HEK293 (cell line): ENCODE data around the gene SECTM1.

ENCODE experiments used
- AEBP2 ChIP-seq: fragments of 450-650 bp; formaldehyde crosslinking; IDR thresholded peaks from 2 replicates; pipeline ENCODE4 v1.5.1; 2016; ENCODE audit warnings: missing biosample characterization, missing genetic modification characterization, borderline replicate concordance
- KLF7 ChIP-seq: fragments of 450-650 bp; formaldehyde crosslinking; IDR thresholded peaks from 2 replicates; pipeline ENCODE4 v1.5.1; 2016; ENCODE audit warnings: missing biosample characterization, missing genetic modification characterization, borderline replicate concordance
- SP2 ChIP-seq: fragments of 450-650 bp; formaldehyde crosslinking; IDR thresholded peaks from 2 replicates; pipeline ENCODE4 v1.5.1; 2016; ENCODE audit warnings: missing biosample characterization, missing genetic modification characterization
- SP3 ChIP-seq: fragments of 450-650 bp; formaldehyde crosslinking; IDR thresholded peaks from 2 replicates; pipeline ENCODE4 v1.5.1; 2016; ENCODE audit warnings: missing biosample characterization, missing genetic modification characterization
- YY1 ChIP-seq: fragments of 450-650 bp; formaldehyde crosslinking; IDR thresholded peaks from 2 replicates; pipeline ENCODE4 v1.5.1; 2018; ENCODE audit warnings: missing biosample characterization, missing genetic modification characterization
- ZBTB1 ChIP-seq: fragments of 450-650 bp; formaldehyde crosslinking; IDR thresholded peaks from 2 replicates; pipeline ENCODE4 v1.5.1; 2016; ENCODE audit warnings: missing biosample characterization, missing genetic modification characterization
- ZBTB10 ChIP-seq: fragments of 450-650 bp; formaldehyde crosslinking; IDR thresholded peaks from 2 replicates; pipeline ENCODE4 v1.5.1; 2016; ENCODE audit warnings: missing biosample characterization, missing genetic modification characterization
- ZBTB48 ChIP-seq: fragments of 450-650 bp; formaldehyde crosslinking; IDR thresholded peaks from 2 replicates; pipeline ENCODE4 v1.5.1; 2016; ENCODE audit warnings: missing biosample characterization, missing genetic modification characterization
- ZFP37 ChIP-seq: fragments of 450-650 bp; formaldehyde crosslinking; IDR thresholded peaks from 2 replicates; pipeline ENCODE4 v1.5.1; 2016; ENCODE audit warnings: missing biosample characterization, missing genetic modification characterization
- ZFP69B ChIP-seq: fragments of 450-650 bp; formaldehyde crosslinking; IDR thresholded peaks from 2 replicates; pipeline ENCODE4 v1.5.1; 2016; ENCODE audit warnings: missing biosample characterization, missing genetic modification characterization
- ZNF280D ChIP-seq: fragments of 450-650 bp; formaldehyde crosslinking; IDR thresholded peaks from 2 replicates; pipeline ENCODE4 v1.5.1; 2016; ENCODE audit warnings: missing biosample characterization, missing genetic modification characterization
- ZNF362 ChIP-seq: fragments of 450-650 bp; formaldehyde crosslinking; IDR thresholded peaks from 2 replicates; pipeline ENCODE4 v1.5.1; 2016; ENCODE audit warnings: missing biosample characterization, missing genetic modification characterization
- ZNF510 ChIP-seq: fragments of 450-650 bp; formaldehyde crosslinking; IDR thresholded peaks from 2 replicates; pipeline ENCODE4 v1.5.1; 2018; ENCODE audit warnings: mild to moderate bottlenecking, missing genetic modification characterization, missing biosample characterization; ENCODE audit not compliant: insufficient replicate concordance
- ZNF530 ChIP-seq: fragments of 450-650 bp; formaldehyde crosslinking; IDR thresholded peaks from 2 replicates; pipeline ENCODE4 v1.5.1; 2016; ENCODE audit warnings: low read depth, missing biosample characterization, missing genetic modification characterization
- ZNF580 ChIP-seq: fragments of 450-650 bp; formaldehyde crosslinking; IDR thresholded peaks from 2 replicates; pipeline ENCODE4 v1.5.1; 2016; ENCODE audit warnings: missing biosample characterization, missing genetic modification characterization
- ZNF621 ChIP-seq: fragments of 450-650 bp; formaldehyde crosslinking; IDR thresholded peaks from 2 replicates; pipeline ENCODE4 v1.5.1; 2017; ENCODE audit warnings: missing biosample characterization, missing genetic modification characterization
- ZNF645 ChIP-seq: fragments of 450-650 bp; formaldehyde crosslinking; IDR thresholded peaks from 2 replicates; pipeline ENCODE4; 2016; ENCODE audit warnings: missing biosample characterization, missing genetic modification characterization
- ZNF660 ChIP-seq: fragments of 450-650 bp; IDR thresholded peaks from 2 replicates; pipeline ENCODE4 v1.5.1; 2018; ENCODE audit warnings: missing biosample characterization, mild to moderate bottlenecking, missing genetic modification characterization
- ZNF776 ChIP-seq: fragments of 450-650 bp; formaldehyde crosslinking; IDR thresholded peaks from 2 replicates; pipeline ENCODE4 v1.5.0; 2017; ENCODE audit warnings: missing biosample characterization, missing genetic modification characterization, borderline replicate concordance
- ZNF843 ChIP-seq: fragments of 450-650 bp; formaldehyde crosslinking; IDR thresholded peaks from 2 replicates; pipeline ENCODE4 v1.5.1; 2016; ENCODE audit warnings: missing biosample characterization, missing genetic modification characterization
- ZSCAN18 ChIP-seq: fragments of 450-650 bp; formaldehyde crosslinking; IDR thresholded peaks from 2 replicates; pipeline ENCODE4 v1.5.1; 2016; ENCODE audit warnings: missing biosample characterization, missing genetic modification characterization

Gene SECTM1

GRCh38 chr17:82273327-82274133, 60.0 kb downstream of the SECTM1 start, which contains the start of gene CSNK1D (continued):
- TF ChIP-seq ZNF580 (peak; percentile 91; the same call in 1 of the 2 replicates), ZNF362 (tag by site-specific recombination) (no peak), SP3 (tag by site-specific recombination) (peak; percentile 98), ZNF776 (tag by site-specific recombination) (no peak), ZFP37 (tag by site-specific recombination) (no peak; the same call in 1 of the 2 replicates), SP2 (tag by site-specific recombination) (peak; percentile 90), ZNF645 (tag by site-specific recombination) (0 out of 2 replicates have a peak, but pooled peaks have one; percentile 63), ZNF660 (tag by site-specific recombination) (peak; percentile 96; the same call in 1 of the 2 replicates), ZNF621 (tag by site-specific recombination) (no peak), ZNF280D (peak; percentile 55; the same call in 1 of the 2 replicates), ZFP69B (tag by site-specific recombination) (peak; percentile 71), ZNF530 (no peak), ZBTB10 (peak; percentile 67; the same call in 1 of the 2 replicates), KLF7 (tag by site-specific recombination) (peak; percentile 90), ZBTB1 (tag by site-specific recombination) (no peak), ZBTB48 (tag by site-specific recombination) (peak; percentile 46; the same call in 1 of the 2 replicates), YY1 (tag by site-specific recombination) (peak; percentile 96), ZNF843 (peak; percentile 82), ZNF510 (tag by site-specific recombination) (no peak), AEBP2 (0 out of 2 replicates have a peak, but pooled peaks have one; percentile 59), ZSCAN18 (tag by site-specific recombination) (peak; percentile 70)
